ENCODE data around the gene SLC25A19. TPM values are rescaled to one million over a fixed set of nuclear protein-coding genes. Genes with fewer than 3 reads are reported as not detected.

Gene SLC25A19
- polyA plus RNA-seq, 1 of the 3 experiments (the other 2 are of a cell fraction) = 11.7 TPM

DNA sequence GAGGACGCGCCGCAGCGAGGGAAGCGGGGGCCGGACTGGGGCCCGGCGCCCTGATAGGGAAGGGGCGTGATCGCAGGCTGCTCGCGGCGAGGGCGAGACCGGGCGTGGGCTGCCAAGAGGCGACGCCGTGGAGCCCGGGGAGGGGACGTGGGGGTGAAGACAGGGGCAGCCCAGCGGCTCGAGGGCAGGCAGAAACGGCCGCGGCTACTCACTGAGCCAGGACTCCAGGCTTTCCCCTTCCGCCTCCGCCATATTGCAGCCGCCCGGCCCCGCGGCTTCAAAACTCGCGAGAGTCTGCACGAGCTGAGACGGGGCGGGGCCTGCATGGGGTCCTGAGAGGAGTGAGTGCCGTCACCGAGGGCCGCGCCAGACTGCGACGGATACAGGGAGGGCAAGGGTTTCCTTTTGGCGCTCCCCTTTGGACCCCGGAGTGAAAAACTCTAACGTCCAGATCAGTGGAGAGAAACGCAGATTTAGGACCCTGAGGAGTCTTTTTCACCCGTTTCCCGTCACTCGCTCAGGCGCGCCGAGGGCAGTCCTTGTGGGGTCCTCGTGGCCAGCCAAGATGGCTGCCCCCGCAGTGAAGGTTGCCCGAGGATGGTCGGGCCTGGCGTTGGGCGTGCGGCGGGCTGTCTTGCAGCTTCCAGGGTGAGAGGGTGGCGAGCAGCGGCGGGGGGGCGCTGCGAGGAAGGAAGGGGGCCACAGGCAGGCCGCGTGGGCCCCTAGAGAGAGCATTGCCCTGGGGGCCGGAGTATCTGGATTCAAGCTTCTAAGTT lies 27.7 kb downstream of the SLC25A19 start, which contains the start of the genes GGA3 and MRPS7:
Gene GGA3 (minus strand): TSS at position 271 of the 776 bp plus-strand sequence. CDS start 19 bp downstream, at position 252.
Gene MRPS7 (plus strand): TSS at position 544 of the 776 bp plus-strand sequence. CDS start 22 bp downstream, at position 566.
- peaks cover 13% of the 10 kb centered on the region; the same call in 1 of the 2 replicates for H4K20me1 ChIP-seq (ENCODE audit: insufficient read depth)
- DNase-seq = peak; percentile 100
- peak within 1 kb of the TSS; percentile 97 for H3K9ac ChIP-seq
- WGBS (ENCODE audit: low lambda C conversion rate) = under 1% methylated on average over 56 of the region's 69 CpGs
- H3K4me1 ChIP-seq (ENCODE audit: control insufficient read depth in 1 of 2, insufficient read depth in 2 of 2, low read depth in 1 of 2, low read length in 1 of 2) = peaks cover 4 to 21% of the 10 kb centered on the region in 2 experiments; a peak in 2 of 4 replicates
- H3K27me3 ChIP-seq (ENCODE audit: insufficient read depth) = no peaks in the 10 kb centered on the region
- CTCF ChIA-PET = interaction anchor here (0.5 to 5.7 kb wide), 22 partner anchors 10 to 635 kb away, joined by 3 to 102 read pairs (median 5); partner anchors contain the start of genes GRB2, MIF4GD, NUP85 and SLC25A19
- H2AFZ ChIP-seq (ENCODE audit: low read depth) = peak within 1 kb of the TSS; percentile 91
- no peaks in the 10 kb centered on the region for H3K9me2 ChIP-seq
- H3F3A ChIP-seq (replicated peaks; ENCODE audit: insufficient read depth) = no peaks in the 10 kb centered on the region
- peak within 1 kb of the TSS; percentile 88 to 99 for H3K4me3 ChIP-seq (ENCODE audit: low read depth in 2 of 2, low read length in 1 of 2)
- peaks cover 26 to 34% of the 10 kb centered on the region in 2 experiments for H3K36me3 ChIP-seq (replicated peaks in 1 of 2; ENCODE audit: control insufficient read depth in 1 of 2, insufficient read depth in 2 of 2, low read length in 1 of 2)
- H3K4me2 ChIP-seq = peak within 1 kb of the TSS; percentile 95
- peaks cover 74% of the 10 kb centered on the region for H3K79me2 ChIP-seq (ENCODE audit: insufficient read depth)
- POLR2A ChIA-PET = interaction anchor here (0.7 to 3.3 kb wide), 13 partner anchors 10 to 255 kb away, joined by 3 to 67 read pairs (median 5); partner anchors contain the start of genes GRB2, MIF4GD, SLC25A19 and TMEM94
- peak within 1 kb of the TSS; percentile 96 to 98 for H3K27ac ChIP-seq (ENCODE audit: low read depth in 2 of 2, low read length in 1 of 2)
- no peaks in the 10 kb centered on the region for H3K9me3 ChIP-seq
- TF ChIP-seq ELF1 (IDR thresholded peaks at IDR 0.05) = peak; percentile 78; the same call in 1 of the 2 replicates
- no peak for TF ChIP-seq GATA2 (CRISPR knock-in tag; IDR thresholded peaks at IDR 0.05)
- peak; percentile 40; the same call in 1 of the 2 replicates for TF ChIP-seq GABPA (IDR thresholded peaks at IDR 0.05; ENCODE audit: low read depth)
- TF ChIP-seq POLR2AphosphoS5 (IDR thresholded peaks at IDR 0.05; ENCODE audit: low read depth, low read length) = peak; percentile 85
- peak; percentile 80 for TF ChIP-seq MXI1 (IDR thresholded peaks at IDR 0.05; ENCODE audit: low read depth, low read length)
- TF ChIP-seq, protein P1, sequence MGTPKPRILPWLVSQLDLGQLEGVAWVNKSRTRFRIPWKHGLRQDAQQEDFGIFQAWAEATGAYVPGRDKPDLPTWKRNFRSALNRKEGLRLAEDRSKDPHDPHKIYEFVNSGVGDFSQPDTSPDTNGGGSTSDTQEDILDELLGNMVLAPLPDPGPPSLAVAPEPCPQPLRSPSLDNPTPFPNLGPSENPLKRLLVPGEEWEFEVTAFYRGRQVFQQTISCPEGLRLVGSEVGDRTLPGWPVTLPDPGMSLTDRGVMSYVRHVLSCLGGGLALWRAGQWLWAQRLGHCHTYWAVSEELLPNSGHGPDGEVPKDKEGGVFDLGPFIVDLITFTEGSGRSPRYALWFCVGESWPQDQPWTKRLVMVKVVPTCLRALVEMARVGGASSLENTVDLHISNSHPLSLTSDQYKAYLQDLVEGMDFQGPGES (IDR thresholded peaks at IDR 0.05; ENCODE audit: low read depth, low read length) = no peak
- TF ChIP-seq EZH2phosphoT487 (IDR thresholded peaks at IDR 0.05; ENCODE audit: borderline replicate concordance, low read depth) = no peak
- 0 out of 2 replicates have a peak, but pooled peaks have one; percentile 21 for TF ChIP-seq RCOR1 (IDR thresholded peaks at IDR 0.05; ENCODE audit: low read length)
- TF ChIP-seq FOXM1 (IDR thresholded peaks at IDR 0.05; ENCODE audit: low read depth) = no peak
- TF ChIP-seq RFX5 (IDR thresholded peaks at IDR 0.05; ENCODE audit: low read length) = no peak
- TF ChIP-seq, protein P2, sequence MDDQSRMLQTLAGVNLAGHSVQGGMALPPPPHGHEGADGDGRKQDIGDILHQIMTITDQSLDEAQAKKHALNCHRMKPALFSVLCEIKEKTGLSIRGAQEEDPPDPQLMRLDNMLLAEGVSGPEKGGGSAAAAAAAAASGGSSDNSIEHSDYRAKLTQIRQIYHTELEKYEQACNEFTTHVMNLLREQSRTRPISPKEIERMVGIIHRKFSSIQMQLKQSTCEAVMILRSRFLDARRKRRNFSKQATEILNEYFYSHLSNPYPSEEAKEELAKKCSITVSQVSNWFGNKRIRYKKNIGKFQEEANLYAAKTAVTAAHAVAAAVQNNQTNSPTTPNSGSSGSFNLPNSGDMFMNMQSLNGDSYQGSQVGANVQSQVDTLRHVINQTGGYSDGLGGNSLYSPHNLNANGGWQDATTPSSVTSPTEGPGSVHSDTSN (IDR thresholded peaks at IDR 0.05) = no peak
- TF ChIP-seq FOXJ3 (CRISPR knock-in tag; IDR thresholded peaks at IDR 0.05) = no peak
- peak; percentile 91 for TF ChIP-seq TAF1 (IDR thresholded peaks at IDR 0.05; ENCODE audit: borderline replicate concordance, low read depth, low read length)
- no peak for TF ChIP-seq EP300 (IDR thresholded peaks at IDR 0.05; ENCODE audit: borderline replicate concordance in 1 of 2, low read depth in 1 of 2, low read length in 1 of 2)
- TF ChIP-seq, protein P3, sequence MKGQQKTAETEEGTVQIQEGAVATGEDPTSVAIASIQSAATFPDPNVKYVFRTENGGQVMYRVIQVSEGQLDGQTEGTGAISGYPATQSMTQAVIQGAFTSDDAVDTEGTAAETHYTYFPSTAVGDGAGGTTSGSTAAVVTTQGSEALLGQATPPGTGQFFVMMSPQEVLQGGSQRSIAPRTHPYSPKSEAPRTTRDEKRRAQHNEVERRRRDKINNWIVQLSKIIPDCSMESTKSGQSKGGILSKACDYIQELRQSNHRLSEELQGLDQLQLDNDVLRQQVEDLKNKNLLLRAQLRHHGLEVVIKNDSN (IDR thresholded peaks at IDR 0.05; ENCODE audit: borderline replicate concordance, low read depth) = no peak
- no peak for TF ChIP-seq RAD21 (IDR thresholded peaks at IDR 0.05; ENCODE audit: low read length)
- TF ChIP-seq CHD2 (IDR thresholded peaks at IDR 0.05; ENCODE audit: low read length, partially characterized antibody) = peak; percentile 100
- no peak for TF ChIP-seq NFIC (IDR thresholded peaks at IDR 0.05; ENCODE audit: borderline replicate concordance)
- no peak for TF ChIP-seq TEAD4 (IDR thresholded peaks at IDR 0.05; ENCODE audit: borderline replicate concordance, insufficient read depth)
- TF ChIP-seq RXRA (IDR thresholded peaks at IDR 0.05; ENCODE audit: borderline replicate concordance, low read depth) = no peak
- TF ChIP-seq FOSL2 (IDR thresholded peaks at IDR 0.05; ENCODE audit: borderline replicate concordance, low read depth) = no peak
- TF ChIP-seq, protein P4, sequence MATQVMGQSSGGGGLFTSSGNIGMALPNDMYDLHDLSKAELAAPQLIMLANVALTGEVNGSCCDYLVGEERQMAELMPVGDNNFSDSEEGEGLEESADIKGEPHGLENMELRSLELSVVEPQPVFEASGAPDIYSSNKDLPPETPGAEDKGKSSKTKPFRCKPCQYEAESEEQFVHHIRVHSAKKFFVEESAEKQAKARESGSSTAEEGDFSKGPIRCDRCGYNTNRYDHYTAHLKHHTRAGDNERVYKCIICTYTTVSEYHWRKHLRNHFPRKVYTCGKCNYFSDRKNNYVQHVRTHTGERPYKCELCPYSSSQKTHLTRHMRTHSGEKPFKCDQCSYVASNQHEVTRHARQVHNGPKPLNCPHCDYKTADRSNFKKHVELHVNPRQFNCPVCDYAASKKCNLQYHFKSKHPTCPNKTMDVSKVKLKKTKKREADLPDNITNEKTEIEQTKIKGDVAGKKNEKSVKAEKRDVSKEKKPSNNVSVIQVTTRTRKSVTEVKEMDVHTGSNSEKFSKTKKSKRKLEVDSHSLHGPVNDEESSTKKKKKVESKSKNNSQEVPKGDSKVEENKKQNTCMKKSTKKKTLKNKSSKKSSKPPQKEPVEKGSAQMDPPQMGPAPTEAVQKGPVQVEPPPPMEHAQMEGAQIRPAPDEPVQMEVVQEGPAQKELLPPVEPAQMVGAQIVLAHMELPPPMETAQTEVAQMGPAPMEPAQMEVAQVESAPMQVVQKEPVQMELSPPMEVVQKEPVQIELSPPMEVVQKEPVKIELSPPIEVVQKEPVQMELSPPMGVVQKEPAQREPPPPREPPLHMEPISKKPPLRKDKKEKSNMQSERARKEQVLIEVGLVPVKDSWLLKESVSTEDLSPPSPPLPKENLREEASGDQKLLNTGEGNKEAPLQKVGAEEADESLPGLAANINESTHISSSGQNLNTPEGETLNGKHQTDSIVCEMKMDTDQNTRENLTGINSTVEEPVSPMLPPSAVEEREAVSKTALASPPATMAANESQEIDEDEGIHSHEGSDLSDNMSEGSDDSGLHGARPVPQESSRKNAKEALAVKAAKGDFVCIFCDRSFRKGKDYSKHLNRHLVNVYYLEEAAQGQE (IDR thresholded peaks at IDR 0.05; ENCODE audit: low read depth, low read length) = no peak; the same call in 1 of the 2 replicates
- no peak for TF ChIP-seq SMC3 (IDR thresholded peaks at IDR 0.05; ENCODE audit: low read depth, low read length)
- TF ChIP-seq, protein P5, sequence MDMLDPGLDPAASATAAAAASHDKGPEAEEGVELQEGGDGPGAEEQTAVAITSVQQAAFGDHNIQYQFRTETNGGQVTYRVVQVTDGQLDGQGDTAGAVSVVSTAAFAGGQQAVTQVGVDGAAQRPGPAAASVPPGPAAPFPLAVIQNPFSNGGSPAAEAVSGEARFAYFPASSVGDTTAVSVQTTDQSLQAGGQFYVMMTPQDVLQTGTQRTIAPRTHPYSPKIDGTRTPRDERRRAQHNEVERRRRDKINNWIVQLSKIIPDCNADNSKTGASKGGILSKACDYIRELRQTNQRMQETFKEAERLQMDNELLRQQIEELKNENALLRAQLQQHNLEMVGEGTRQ (IDR thresholded peaks at IDR 0.05; ENCODE audit: borderline replicate concordance, low read depth, low read length) = no peak
- no peak for TF ChIP-seq MEF2A (IDR thresholded peaks at IDR 0.05; ENCODE audit: borderline replicate concordance, low read depth)

Measured in SK-N-SH (cell line).